Measurements from ENCODE around the gene COLQ.
A peak's percentile ranks its signal among the peaks of the same experiment; 100 is the strongest.
"Not testable (repeated sequence)": the region's sequence is repeated elsewhere in the genome, so short reads cannot be mapped to it uniquely, and the experiment has no call there.

The COLQ gene

DNA sequence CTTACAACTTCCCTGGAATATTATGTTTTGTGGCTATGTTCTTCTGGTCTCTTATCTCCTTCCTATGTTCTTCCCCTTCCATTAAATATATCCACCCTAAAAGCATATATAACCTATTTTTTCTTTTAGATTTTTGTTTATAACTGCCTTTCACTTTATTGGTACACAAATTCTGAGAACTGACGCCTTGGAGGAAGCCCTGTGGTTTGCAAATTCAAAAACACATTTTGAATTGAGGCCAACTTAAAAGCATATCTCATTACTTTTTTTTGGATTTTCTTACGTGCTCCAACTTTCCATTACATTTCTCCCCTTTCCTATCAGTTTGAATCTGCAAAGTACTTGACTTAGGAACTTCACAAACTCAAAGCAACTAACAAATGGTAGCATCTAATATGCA, 15.3 kb upstream of the COLQ start:
- no peaks in the 10 kb centered on the region for H3K36me3 ChIP-seq (ENCODE audit: control insufficient read depth, insufficient read depth, low read length)
- H3K4me3 ChIP-seq (ENCODE audit: low read depth, low read length), result no peak overlapping the region
- no peaks in the 10 kb centered on the region for H3K9me3 ChIP-seq (ENCODE audit: control insufficient read depth, insufficient read depth, low read length)
- H3K4me1 ChIP-seq (ENCODE audit: control insufficient read depth, insufficient read depth, low read length), result no peaks in the 10 kb centered on the region
- H3K9ac ChIP-seq (ENCODE audit: low read depth, low read length), result no peak overlapping the region
- H3K27me3 ChIP-seq (ENCODE audit: control insufficient read depth, insufficient read depth, low read length), result no peaks in the 10 kb centered on the region

GRCh38 chr3:15535732-15536131, 14.2 kb upstream of the COLQ start:
- no peak overlapping the region for H3K4me3 ChIP-seq (ENCODE audit: low read depth, low read length)
- no peaks in the 10 kb centered on the region for H3K4me1 ChIP-seq (ENCODE audit: control insufficient read depth, insufficient read depth, low read length)
- H3K9ac ChIP-seq (ENCODE audit: low read depth, low read length), result no peak overlapping the region
- H3K36me3 ChIP-seq (ENCODE audit: control insufficient read depth, insufficient read depth, low read length), result no peaks in the 10 kb centered on the region
- H3K9me3 ChIP-seq (ENCODE audit: control insufficient read depth, insufficient read depth, low read length), result no peaks in the 10 kb centered on the region
- no peaks in the 10 kb centered on the region for H3K27me3 ChIP-seq (ENCODE audit: control insufficient read depth, insufficient read depth, low read length)

- not testable (repeated sequence) for H3K9ac ChIP-seq (ENCODE audit: low read depth, low read length); H3K27me3 ChIP-seq (ENCODE audit: control insufficient read depth, insufficient read depth, low read length); H3K4me3 ChIP-seq (ENCODE audit: low read depth, low read length); H3K4me1 ChIP-seq (ENCODE audit: control insufficient read depth, insufficient read depth, low read length); H3K9me3 ChIP-seq (ENCODE audit: control insufficient read depth, insufficient read depth, low read length); H3K36me3 ChIP-seq (ENCODE audit: control insufficient read depth, insufficient read depth, low read length)
Observed at GRCh38 chr3:15532614-15533013, 11.1 kb upstream of the COLQ start.

DNA sequence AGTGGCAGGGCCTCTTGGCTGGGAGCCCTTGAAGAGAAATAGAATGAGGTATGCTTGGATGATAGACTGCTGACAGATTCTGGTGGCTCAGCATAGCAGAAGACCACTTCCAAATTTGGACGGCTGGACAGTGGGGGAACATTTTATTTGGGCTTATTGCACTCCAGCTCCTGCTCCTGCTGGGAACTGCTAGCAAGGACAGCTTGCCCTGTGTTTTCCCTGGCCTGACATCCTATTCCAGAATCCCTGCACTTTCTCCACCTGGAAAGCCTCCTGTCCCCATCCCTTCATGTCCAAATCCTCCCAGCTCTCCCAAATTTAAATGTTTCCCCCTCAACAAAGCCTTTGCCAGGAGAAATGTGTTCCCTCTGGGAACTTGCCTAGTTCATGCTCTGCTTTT, 9.8 kb upstream of the COLQ start:
- Histone ChIP-seq H3K4me3 (ENCODE audit: low read depth, low read length) (no peak overlapping the region), H3K36me3 (ENCODE audit: control insufficient read depth, insufficient read depth, low read length) (no peaks in the 10 kb centered on the region), H3K9me3 (ENCODE audit: control insufficient read depth, insufficient read depth, low read length) (no peaks in the 10 kb centered on the region), H3K27me3 (ENCODE audit: control insufficient read depth, insufficient read depth, low read length) (no peaks in the 10 kb centered on the region), H3K9ac (ENCODE audit: low read depth, low read length) (no peak overlapping the region), H3K4me1 (ENCODE audit: control insufficient read depth, insufficient read depth, low read length) (no peaks in the 10 kb centered on the region)

- Histone ChIP-seq H3K9ac (ENCODE audit: low read depth, low read length) (no peak overlapping the region), H3K27me3 (ENCODE audit: control insufficient read depth, insufficient read depth, low read length) (no peaks in the 10 kb centered on the region), H3K4me1 (ENCODE audit: control insufficient read depth, insufficient read depth, low read length) (no peaks in the 10 kb centered on the region), H3K36me3 (ENCODE audit: control insufficient read depth, insufficient read depth, low read length) (no peaks in the 10 kb centered on the region), H3K4me3 (ENCODE audit: low read depth, low read length) (no peak overlapping the region), H3K9me3 (ENCODE audit: control insufficient read depth, insufficient read depth, low read length) (no peaks in the 10 kb centered on the region)
Observed at GRCh38 chr3:15528854-15529537, 7.5 kb upstream of the COLQ start.

GRCh38 chr3:15527031-15527459, 5.5 kb upstream of the COLQ start:
- Histone ChIP-seq H3K9me3 (ENCODE audit: control insufficient read depth, insufficient read depth, low read length) (no peaks in the 10 kb centered on the region), H3K27me3 (ENCODE audit: control insufficient read depth, insufficient read depth, low read length) (peaks cover 15% of the 10 kb centered on the region), H3K4me3 (ENCODE audit: low read depth, low read length) (no peak overlapping the region), H3K4me1 (ENCODE audit: control insufficient read depth, insufficient read depth, low read length) (no peaks in the 10 kb centered on the region), H3K36me3 (ENCODE audit: control insufficient read depth, insufficient read depth, low read length) (no peaks in the 10 kb centered on the region), H3K9ac (ENCODE audit: low read depth, low read length) (no peak overlapping the region)

DNA sequence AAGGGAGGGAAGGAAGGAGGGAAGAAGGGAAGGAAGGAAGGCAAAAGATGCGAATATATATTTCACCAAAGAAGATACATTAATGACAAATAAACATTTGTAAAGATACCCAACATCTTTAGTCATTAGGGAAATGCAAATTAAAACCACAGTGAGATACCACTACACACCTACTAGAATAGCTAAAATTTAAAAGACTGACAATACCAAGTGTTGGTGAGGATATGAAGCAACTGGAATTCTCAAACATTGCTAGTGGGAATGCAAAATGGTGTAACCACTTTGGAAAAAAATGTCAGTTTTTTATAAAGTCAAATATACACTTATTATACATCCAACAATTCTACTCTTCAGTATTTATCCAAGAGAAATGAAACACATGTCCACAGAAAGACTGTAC, 4.3 kb upstream of the COLQ start:
- Histone ChIP-seq H3K4me1 (ENCODE audit: control insufficient read depth, insufficient read depth, low read length) (no peaks in the 10 kb centered on the region), H3K36me3 (ENCODE audit: control insufficient read depth, insufficient read depth, low read length) (no peaks in the 10 kb centered on the region), H3K4me3 (ENCODE audit: low read depth, low read length) (no peak overlapping the region), H3K9ac (ENCODE audit: low read depth, low read length) (no peak overlapping the region), H3K27me3 (ENCODE audit: control insufficient read depth, insufficient read depth, low read length) (peaks cover 15% of the 10 kb centered on the region), H3K9me3 (ENCODE audit: control insufficient read depth, insufficient read depth, low read length) (no peaks in the 10 kb centered on the region)

DNA sequence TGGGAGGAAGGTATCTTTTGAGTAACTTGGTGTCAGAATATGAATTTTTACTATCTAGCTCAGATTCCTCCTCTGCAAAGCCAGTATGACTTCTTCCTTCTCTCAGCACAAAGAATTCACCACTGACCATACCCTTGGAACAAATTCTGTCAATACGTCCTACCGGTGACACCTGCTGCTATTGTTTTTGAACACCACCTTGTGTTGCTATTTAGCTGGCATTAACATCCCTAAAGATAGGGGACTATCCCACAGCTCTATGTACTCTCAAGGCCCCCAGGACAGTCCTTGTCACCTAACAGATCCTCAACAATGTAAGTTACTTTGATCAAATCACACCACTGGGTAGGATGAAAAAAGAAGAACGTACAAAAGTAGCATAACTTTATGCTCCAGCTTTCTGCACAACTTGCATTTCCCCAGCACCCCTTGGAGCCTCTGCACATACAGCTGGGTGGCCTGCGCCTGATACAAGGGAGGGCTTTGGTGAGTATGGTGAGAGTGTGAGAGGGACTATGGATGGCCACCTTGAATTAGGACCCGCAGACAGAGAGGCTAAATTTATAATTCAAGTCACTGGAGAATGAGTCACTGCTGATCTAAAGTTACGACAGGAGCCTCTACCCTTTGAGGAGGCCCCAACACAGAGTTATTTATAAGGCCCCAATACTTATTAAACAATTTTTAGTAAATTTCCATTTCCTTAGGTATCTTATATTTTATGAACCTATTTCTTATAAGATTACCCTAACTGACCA, 2.3 kb upstream of the COLQ start:
- peaks cover 15% of the 10 kb centered on the region for H3K27me3 ChIP-seq (ENCODE audit: control insufficient read depth, insufficient read depth, low read length)
- no peak overlapping the region for H3K9ac ChIP-seq (ENCODE audit: low read depth, low read length)
- H3K36me3 ChIP-seq (ENCODE audit: control insufficient read depth, insufficient read depth, low read length), result no peaks in the 10 kb centered on the region
- no peaks in the 10 kb centered on the region for H3K9me3 ChIP-seq (ENCODE audit: control insufficient read depth, insufficient read depth, low read length)
- no peaks in the 10 kb centered on the region for H3K4me1 ChIP-seq (ENCODE audit: control insufficient read depth, insufficient read depth, low read length)
- no peak overlapping the region for H3K4me3 ChIP-seq (ENCODE audit: low read depth, low read length)

DNA sequence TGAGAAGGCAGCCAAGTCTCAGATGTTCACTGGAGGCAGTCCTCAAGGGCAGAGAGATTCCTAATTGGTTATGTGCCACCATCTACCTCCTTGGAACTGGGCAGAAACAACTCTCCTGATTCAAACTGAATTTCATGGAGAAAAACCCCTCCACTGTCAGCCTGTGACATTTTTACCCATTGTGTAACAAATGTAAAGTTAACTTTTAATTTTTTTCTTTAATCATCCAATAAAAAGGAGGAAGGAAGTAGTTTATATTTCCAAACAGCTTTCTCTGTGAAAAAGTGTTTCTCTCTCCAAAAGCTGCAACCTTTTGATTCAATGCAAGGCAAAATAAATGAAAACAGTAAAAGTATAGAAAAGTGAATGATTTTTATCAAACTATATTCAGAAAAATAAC, 510 bp upstream of the COLQ start:
- Histone ChIP-seq H3K4me3 (ENCODE audit: low read depth, low read length) (no peak overlapping the region), H3K27me3 (ENCODE audit: control insufficient read depth, insufficient read depth, low read length) (peaks cover 15% of the 10 kb centered on the region)

DNA sequence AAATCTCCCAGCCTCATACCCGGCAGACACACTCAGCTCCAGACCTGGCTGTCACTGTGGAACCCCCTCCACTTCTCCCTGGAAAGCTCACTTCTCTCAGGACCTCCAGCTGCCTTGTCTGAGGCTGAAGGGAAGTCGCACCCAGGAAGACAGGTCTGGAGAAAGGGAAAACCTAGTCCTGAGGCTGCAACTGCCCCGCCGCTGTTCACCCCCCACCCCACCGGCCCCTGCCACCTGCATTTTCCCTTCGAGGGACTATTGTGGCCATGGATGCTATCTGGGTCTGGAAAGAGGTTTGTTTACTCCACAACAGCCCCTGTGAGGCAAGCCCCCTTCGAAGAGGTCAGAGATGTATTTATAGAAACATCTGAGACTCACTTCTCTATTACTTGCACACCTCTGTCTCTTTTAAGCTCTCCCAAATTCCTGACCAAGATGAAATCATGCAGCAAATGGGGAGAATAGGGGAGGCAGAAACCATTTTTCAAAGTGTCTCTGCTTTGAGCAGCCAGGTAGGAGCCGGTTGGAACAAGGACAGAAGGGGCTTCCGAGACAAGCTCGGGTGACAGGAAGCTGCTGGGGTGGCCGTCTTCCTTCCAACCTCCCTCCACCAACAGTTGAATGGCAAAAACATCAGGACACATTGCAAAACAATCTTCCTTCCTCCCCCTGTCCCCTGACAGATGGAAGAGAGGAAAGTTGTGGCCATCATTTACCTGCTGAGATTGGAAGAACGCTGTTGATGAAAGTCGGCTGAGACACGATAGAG, 518 bp downstream of the COLQ start:
- H3K9ac ChIP-seq (ENCODE audit: low read depth, low read length), result no peak overlapping the region
- no peaks in the 10 kb centered on the region for H3K9me3 ChIP-seq (ENCODE audit: control insufficient read depth, insufficient read depth, low read length)
- H3K4me1 ChIP-seq (ENCODE audit: control insufficient read depth, insufficient read depth, low read length), result no peaks in the 10 kb centered on the region
- H3K36me3 ChIP-seq (ENCODE audit: control insufficient read depth, insufficient read depth, low read length), result no peaks in the 10 kb centered on the region
- peak overlapping the region; percentile 1 for H3K4me3 ChIP-seq (ENCODE audit: low read depth, low read length)
- peaks cover 15% of the 10 kb centered on the region for H3K27me3 ChIP-seq (ENCODE audit: control insufficient read depth, insufficient read depth, low read length)

More for the DNA sequence above, 510 bp upstream of the COLQ start:
- Histone ChIP-seq H3K9me3 (ENCODE audit: control insufficient read depth, insufficient read depth, low read length) (no peaks in the 10 kb centered on the region), H3K9ac (ENCODE audit: low read depth, low read length) (no peak overlapping the region), H3K36me3 (ENCODE audit: control insufficient read depth, insufficient read depth, low read length) (no peaks in the 10 kb centered on the region), H3K4me1 (ENCODE audit: control insufficient read depth, insufficient read depth, low read length) (no peaks in the 10 kb centered on the region)

DNA sequence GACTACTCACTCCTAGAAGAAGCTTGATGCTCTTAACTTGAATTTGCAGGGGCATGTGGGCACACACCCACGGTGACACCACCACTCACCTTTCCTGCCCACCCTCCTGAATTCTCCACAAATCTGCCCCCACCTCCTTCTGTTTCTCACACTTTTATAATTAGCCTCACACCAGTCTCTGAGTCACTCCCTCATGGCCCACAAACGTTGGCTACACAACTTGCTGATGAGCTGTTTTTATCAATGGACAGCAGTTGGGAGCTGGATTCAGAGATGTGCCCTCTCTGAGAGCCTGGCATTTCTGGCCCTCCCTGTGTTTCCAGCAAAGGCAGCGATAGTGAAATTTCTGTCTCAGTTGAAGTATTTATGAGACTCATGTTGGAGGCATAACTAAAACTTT, 1.3 kb downstream of the COLQ start:
- no peak overlapping the region for H3K4me3 ChIP-seq (ENCODE audit: low read depth, low read length)
- no peaks in the 10 kb centered on the region for H3K9me3 ChIP-seq (ENCODE audit: control insufficient read depth, insufficient read depth, low read length)
- H3K27me3 ChIP-seq (ENCODE audit: control insufficient read depth, insufficient read depth, low read length), result peaks cover 15% of the 10 kb centered on the region
- H3K36me3 ChIP-seq (ENCODE audit: control insufficient read depth, insufficient read depth, low read length), result no peaks in the 10 kb centered on the region
- no peaks in the 10 kb centered on the region for H3K4me1 ChIP-seq (ENCODE audit: control insufficient read depth, insufficient read depth, low read length)
- no peak overlapping the region for H3K9ac ChIP-seq (ENCODE audit: low read depth, low read length)

- Histone ChIP-seq H3K4me1 (ENCODE audit: control insufficient read depth, insufficient read depth, low read length) (no peaks in the 10 kb centered on the region), H3K9me3 (ENCODE audit: control insufficient read depth, insufficient read depth, low read length) (no peaks in the 10 kb centered on the region), H3K4me3 (ENCODE audit: low read depth, low read length) (no peak overlapping the region), H3K9ac (ENCODE audit: low read depth, low read length) (no peak overlapping the region), H3K36me3 (ENCODE audit: control insufficient read depth, insufficient read depth, low read length) (no peaks in the 10 kb centered on the region), H3K27me3 (ENCODE audit: control insufficient read depth, insufficient read depth, low read length) (peaks cover 15% of the 10 kb centered on the region)
Observed at GRCh38 chr3:15519096-15519495, 2.4 kb downstream of the COLQ start.

Measured in iPS-15b (cell line).